Measurements from ENCODE around the gene CHCHD2.
"Not testable (repeated sequence)": the region's sequence is repeated elsewhere in the genome, so short reads cannot be mapped to it uniquely, and the experiment has no call there.

CHCHD2 gene

GRCh38 chr7:56083150-56083785 lies 23.0 kb downstream of the CHCHD2 start:
- DNase-seq (ENCODE audit: extremely low read depth in 1 of 2, low read depth in 1 of 2), result no peak

GRCh38 chr7:56081626-56082340 lies 24.5 kb downstream of the CHCHD2 start:
- DNase-seq (ENCODE audit: extremely low read depth in 1 of 2, low read depth in 1 of 2), result no peak

GRCh38 chr7:56080726-56081435 lies 25.4 kb downstream of the CHCHD2 start:
- not testable (repeated sequence) for DNase-seq (ENCODE audit: extremely low read depth in 1 of 2, low read depth in 1 of 2)

GRCh38 chr7:56079450-56080185 lies 26.7 kb downstream of the CHCHD2 start:
- no peak for DNase-seq (ENCODE audit: extremely low read depth in 1 of 2, low read depth in 1 of 2)

GRCh38 chr7:56078196-56078595 lies 28.1 kb downstream of the CHCHD2 start:
- no peak for DNase-seq (ENCODE audit: extremely low read depth in 1 of 2, low read depth in 1 of 2)

- DNase-seq (ENCODE audit: extremely low read depth in 1 of 2, low read depth in 1 of 2), result no peak
These were observed 28.6 kb downstream of the CHCHD2 start for GRCh38 chr7:56077681-56078080.

GRCh38 chr7:56074371-56074791 lies 31.9 kb downstream of the CHCHD2 start:
- peak; percentile 34 to 38 for DNase-seq (ENCODE audit: extremely low read depth in 1 of 2, low read depth in 1 of 2)

GRCh38 chr7:56066376-56066775 lies 39.9 kb downstream of the CHCHD2 start:
- not testable (repeated sequence) for DNase-seq (ENCODE audit: extremely low read depth in 1 of 2, low read depth in 1 of 2)

- DNase-seq (ENCODE audit: extremely low read depth in 1 of 2, low read depth in 1 of 2), result peak; percentile 77 to 79
These were observed 42.2 kb downstream of the CHCHD2 start, which contains the start of gene SUMF2 for GRCh38 chr7:56063882-56064625. TSS of gene SUMF2 (plus strand) at chr7:56064286. CDS start at chr7:56064312, 26 bp downstream.

GRCh38 chr7:56063500-56063881 lies 42.8 kb downstream of the CHCHD2 start:
- no peak for DNase-seq (ENCODE audit: extremely low read depth in 1 of 2, low read depth in 1 of 2)

- DNase-seq (ENCODE audit: extremely low read depth in 1 of 2, low read depth in 1 of 2), result no peak
These were observed 43.9 kb downstream of the CHCHD2 start for GRCh38 chr7:56062382-56062781.

- no peak for DNase-seq (ENCODE audit: extremely low read depth in 1 of 2, low read depth in 1 of 2)
These were observed 52.3 kb downstream of the CHCHD2 start for GRCh38 chr7:56053993-56054392.

GRCh38 chr7:56053379-56053778 lies 52.9 kb downstream of the CHCHD2 start:
- no peak for DNase-seq (ENCODE audit: extremely low read depth in 1 of 2, low read depth in 1 of 2)

All from stimulated activated CD8-positive, alpha-beta memory T cell treated with anti-CD3 and anti-CD28 coated beads, Interleukin-7, amount 100 ng/mL, for 48 hours (primary cell).